DOHH2 (cell line): ENCODE measurements around the gene CHPF2.

Experiments used
- CTCF ChIP-seq: fragments of 200-600 bp; sonication (generic); IDR thresholded peaks from one replicate; pipeline ENCODE4 v1.5.1; 2014; ENCODE audit warnings: antibody characterized with exemption, mild to moderate bottlenecking, low read depth, low read length; ENCODE audit not compliant: poor library complexity, severe bottlenecking
- EZH2phosphoT487 ChIP-seq: fragments of 200-600 bp; sonication (generic); IDR thresholded peaks from 2 replicates; pipeline ENCODE4 v1.6.1; 2017; ENCODE audit warnings: borderline replicate concordance, mild to moderate bottlenecking, antibody characterized with exemption, low read length, moderate library complexity, mixed read lengths

DNA sequence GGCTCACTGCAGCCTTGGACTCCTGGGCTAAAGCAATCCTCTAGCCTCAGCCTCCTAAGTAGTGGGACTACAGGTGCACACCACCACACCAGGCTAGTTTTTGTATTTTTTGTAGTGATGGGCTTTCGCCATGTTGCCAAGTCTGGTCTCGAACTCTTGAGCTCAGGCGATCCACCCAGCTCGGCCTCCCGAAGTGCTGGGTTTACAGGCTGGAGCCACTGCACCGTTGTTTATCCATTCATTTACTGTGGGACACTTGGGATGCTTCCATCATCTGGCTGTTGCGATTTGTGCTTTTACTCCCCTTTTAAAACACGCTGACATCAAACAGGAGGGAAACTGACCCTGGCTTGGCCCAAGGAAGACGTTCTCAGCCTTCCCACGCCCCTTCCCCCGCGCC, 46.7 kb downstream of the CHPF2 start:
- TF ChIP-seq CTCF (no peak), EZH2phosphoT487 (no peak)
